WTC11 (cell line): ENCODE measurements around the gene RHOH. TPM values are rescaled to one million over a fixed set of nuclear protein-coding genes. Genes with fewer than 3 reads are reported as not detected.

Experiments used
- ATAC-seq: fragments of 200-7000 bp; cut with Tn5 transposase; 2 replicates; pipeline ENCODE4 v1.10.0; 2021; ENCODE audit warnings: mild to moderate bottlenecking, moderate library complexity
- CTCF ChIA-PET: fragments of 300-600 bp; sonication (Branson Sonifier 250); formaldehyde crosslinking; loops from one replicate; lab custom pipeline; 2021; ENCODE audit warnings: antibody characterized with exemption; lab: Charles Lee
- POLR2A ChIA-PET: fragments of 350-600 bp; sonication (Branson Sonifier 250); formaldehyde crosslinking; loops from one replicate; lab custom pipeline; 2021; ENCODE audit warnings: antibody characterized with exemption; lab: Charles Lee
- DNase-seq: peaks from one replicate; pipeline ENCODE4 v3.0.0; 2021; ENCODE audit warnings: low spot score
- H3K27ac Mint-ChIP-seq: 2 replicates; pipeline ENCODE4 v1.8.0; 2021; ENCODE audit warnings: mixed read lengths
- H3K27me3 Mint-ChIP-seq: 2 replicates; pipeline ENCODE4 v1.8.0; 2021; ENCODE audit warnings: low read depth, mild to moderate bottlenecking, moderate library complexity, mixed read lengths
- H3K36me3 Mint-ChIP-seq: 2 replicates; pipeline ENCODE4 v1.8.0; 2021; ENCODE audit warnings: mixed read lengths
- H3K4me1 Mint-ChIP-seq: 2 replicates; pipeline ENCODE4 v1.8.0; 2022; ENCODE audit warnings: mixed read lengths
- H3K4me3 Mint-ChIP-seq: 2 replicates; pipeline ENCODE4 v1.8.0; 2021; ENCODE audit warnings: mild to moderate bottlenecking, moderate library complexity, mixed read lengths
- H3K9me3 Mint-ChIP-seq: 2 replicates; pipeline ENCODE4 v1.8.0; 2021; ENCODE audit warnings: mixed read lengths
- ARID4B ChIP-seq: sonication (generic); formaldehyde crosslinking; IDR thresholded peaks from 2 replicates; pipeline ENCODE4 v1.8.0; 2023; ENCODE audit warnings: missing genetic modification reagents, mild to moderate bottlenecking, borderline replicate concordance
- CDX4 ChIP-seq: fragments of 250-450 bp; sonication (Bioruptor Pico); IDR thresholded peaks from 2 replicates; pipeline ENCODE4 v1.9.0; 2021; ENCODE audit warnings: moderate library complexity, mild to moderate bottlenecking, inconsistent platforms, borderline replicate concordance
- CREB1 ChIP-seq: sonication (generic); formaldehyde crosslinking; IDR thresholded peaks from 2 replicates; pipeline ENCODE4 v1.8.0; 2023; ENCODE audit warnings: mild to moderate bottlenecking, missing genetic modification reagents
- E2F5 ChIP-seq: sonication (generic); formaldehyde crosslinking; IDR thresholded peaks from 2 replicates; pipeline ENCODE4 v1.8.1; 2022; ENCODE audit warnings: mild to moderate bottlenecking, moderate library complexity, missing genetic modification reagents
- ERG ChIP-seq: fragments of 250-450 bp; sonication (Bioruptor Pico); IDR thresholded peaks from 2 replicates; pipeline ENCODE4 v1.8.0; 2021; ENCODE audit warnings: mild to moderate bottlenecking
- FOXK1 ChIP-seq: sonication (generic); formaldehyde crosslinking; IDR thresholded peaks from 2 replicates; pipeline ENCODE4 v1.8.0; 2022; ENCODE audit warnings: mild to moderate bottlenecking, moderate library complexity, missing genetic modification reagents
- JAZF1 ChIP-seq: fragments of 250-450 bp; sonication (Bioruptor Pico); IDR thresholded peaks from 2 replicates; pipeline ENCODE4 v1.9.0; 2021; ENCODE audit warnings: moderate library complexity, mild to moderate bottlenecking, inconsistent platforms
- JUN ChIP-seq: sonication (generic); formaldehyde crosslinking; IDR thresholded peaks from 2 replicates; pipeline ENCODE4 v1.8.0; 2023; ENCODE audit warnings: mild to moderate bottlenecking, missing genetic modification reagents
- MLX ChIP-seq: sonication (generic); formaldehyde crosslinking; IDR thresholded peaks from 2 replicates; pipeline ENCODE4 v1.8.1; 2023; ENCODE audit warnings: mild to moderate bottlenecking, missing genetic modification reagents, moderate library complexity
- NFATC4 ChIP-seq: fragments of 250-450 bp; sonication (Bioruptor Pico); IDR thresholded peaks from 2 replicates; pipeline ENCODE4 v1.9.0; 2021; ENCODE audit warnings: mild to moderate bottlenecking
- NR1H2 ChIP-seq: sonication (generic); formaldehyde crosslinking; IDR thresholded peaks from 2 replicates; pipeline ENCODE4 v1.9.0; 2021; ENCODE audit warnings: mild to moderate bottlenecking, moderate library complexity, missing genetic modification reagents
- SOX15 ChIP-seq: fragments of 250-450 bp; sonication (Bioruptor Pico); IDR thresholded peaks from 2 replicates; pipeline ENCODE4 v1.9.0; 2021; ENCODE audit warnings: mild to moderate bottlenecking
- TCF7 ChIP-seq: sonication (generic); formaldehyde crosslinking; IDR thresholded peaks from 2 replicates; pipeline ENCODE4 v1.8.0; 2022; ENCODE audit warnings: mild to moderate bottlenecking, low read depth, missing genetic modification reagents, moderate library complexity
- TEAD4 ChIP-seq: sonication (generic); formaldehyde crosslinking; IDR thresholded peaks from 2 replicates; pipeline ENCODE4 v1.8.0; 2022; ENCODE audit warnings: mild to moderate bottlenecking, missing genetic modification reagents
- ZBTB21 ChIP-seq: sonication (generic); formaldehyde crosslinking; IDR thresholded peaks from 2 replicates; pipeline ENCODE4 v1.8.1; 2023; ENCODE audit warnings: mild to moderate bottlenecking, missing genetic modification reagents, borderline replicate concordance
- ZNF219 ChIP-seq: sonication (generic); formaldehyde crosslinking; IDR thresholded peaks from 2 replicates; pipeline ENCODE4 v1.8.0; 2023; ENCODE audit warnings: missing genetic modification reagents, mild to moderate bottlenecking, borderline replicate concordance
- ZNF396 ChIP-seq: fragments of 250-450 bp; sonication (Bioruptor Pico); IDR thresholded peaks from 2 replicates; pipeline ENCODE4 v1.8.0; 2021; ENCODE audit warnings: mild to moderate bottlenecking, moderate library complexity, borderline replicate concordance
- total RNA-seq: library from RNA; stranded (reverse); gene quantifications from 3 replicates; pipeline ENCODE4 v1.2.3, GENCODE V29; 2021
- TF ChIP-seq, protein P1 (sequence below): sonication (generic); formaldehyde crosslinking; conservative IDR thresholded peaks from 2 replicates; pipeline ENCODE4 v1.8.1; 2022; ENCODE audit warnings: mild to moderate bottlenecking, missing genetic modification reagents
- TF ChIP-seq, protein P2 (sequence below): sonication (generic); formaldehyde crosslinking; IDR thresholded peaks from 2 replicates; pipeline ENCODE4 v1.8.1; 2023; ENCODE audit warnings: mild to moderate bottlenecking, moderate library complexity, missing genetic modification reagents
- TF ChIP-seq, protein P3 (sequence below): sonication (generic); formaldehyde crosslinking; IDR thresholded peaks from 2 replicates; pipeline ENCODE4 v1.8.0; 2022; ENCODE audit warnings: mild to moderate bottlenecking, missing genetic modification reagents
- TF ChIP-seq, protein P4 (sequence below): sonication (generic); formaldehyde crosslinking; IDR thresholded peaks from 2 replicates; pipeline ENCODE4 v1.8.1; 2022; ENCODE audit warnings: missing genetic modification reagents, borderline replicate concordance

RHOH gene
- total RNA-seq, 1 experiment from 2014 or later: 8.7 TPM

DNA sequence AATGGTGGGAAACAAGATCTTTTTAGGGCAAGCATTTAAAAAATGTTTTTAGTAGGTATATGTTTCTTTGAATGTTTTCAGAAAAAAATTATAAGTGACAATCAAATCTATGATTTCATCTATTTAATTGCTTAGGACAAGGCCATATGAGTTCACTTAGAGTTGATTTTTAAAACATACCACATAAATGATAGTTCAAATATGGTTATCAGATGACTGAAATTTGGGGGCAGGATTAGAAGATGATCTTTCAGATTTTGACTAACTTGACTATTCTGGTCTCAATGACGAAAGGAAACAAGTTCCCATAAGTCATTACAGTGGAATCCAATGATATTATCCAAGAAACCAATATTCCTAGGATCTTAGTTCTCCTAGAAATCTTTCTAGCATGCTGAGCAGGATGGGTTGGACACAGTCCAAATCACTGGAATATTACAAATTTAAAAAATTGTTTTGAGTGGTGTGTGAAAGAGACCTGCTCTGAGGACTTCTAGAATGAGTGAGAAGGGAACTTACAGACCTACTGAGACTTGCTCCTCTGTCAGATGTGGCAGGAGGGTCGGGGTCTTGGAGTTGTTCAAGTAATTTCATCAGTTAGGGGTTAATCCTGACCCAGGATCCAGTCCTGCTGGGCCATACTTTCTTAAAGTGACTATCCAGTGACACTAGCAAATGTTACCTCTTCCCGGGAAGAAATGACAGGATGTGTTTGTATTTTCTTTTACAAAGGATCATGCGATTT lies 20.0 kb downstream of the RHOH start:
- Mint-ChIP-seq H3K4me3 (no peak overlapping the region), H3K4me1 (peaks cover 18% of the 10 kb centered on the region), H3K27ac (no peak overlapping the region), H3K9me3 (peaks cover 5% of the 10 kb centered on the region), H3K27me3 (no peaks in the 10 kb centered on the region), H3K36me3 (peaks cover 6% of the 10 kb centered on the region)
- no peak for ATAC-seq
- ChIA-PET CTCF (interaction anchor here (0.7 kb wide), 1 partner anchor 26 kb away, joined by 4 read pairs; no protein-coding TSS in a partner anchor), POLR2A (no interaction called here)
- no peak for DNase-seq
- TF ChIP-seq JAZF1 (CRISPR knock-in tag) (no peak), TCF7 (CRISPR knock-in tag) (no peak), MLX (no peak), FOXK1 (CRISPR knock-in tag) (no peak), CDX4 (CRISPR knock-in tag) (no peak), CREB1 (no peak), E2F5 (no peak), ARID4B (CRISPR knock-in tag) (no peak), ZBTB21 (CRISPR knock-in tag) (no peak)
- TF ChIP-seq, protein P1, sequence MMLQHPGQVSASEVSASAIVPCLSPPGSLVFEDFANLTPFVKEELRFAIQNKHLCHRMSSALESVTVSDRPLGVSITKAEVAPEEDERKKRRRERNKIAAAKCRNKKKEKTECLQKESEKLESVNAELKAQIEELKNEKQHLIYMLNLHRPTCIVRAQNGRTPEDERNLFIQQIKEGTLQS: no peak
- TF ChIP-seq, protein P2, sequence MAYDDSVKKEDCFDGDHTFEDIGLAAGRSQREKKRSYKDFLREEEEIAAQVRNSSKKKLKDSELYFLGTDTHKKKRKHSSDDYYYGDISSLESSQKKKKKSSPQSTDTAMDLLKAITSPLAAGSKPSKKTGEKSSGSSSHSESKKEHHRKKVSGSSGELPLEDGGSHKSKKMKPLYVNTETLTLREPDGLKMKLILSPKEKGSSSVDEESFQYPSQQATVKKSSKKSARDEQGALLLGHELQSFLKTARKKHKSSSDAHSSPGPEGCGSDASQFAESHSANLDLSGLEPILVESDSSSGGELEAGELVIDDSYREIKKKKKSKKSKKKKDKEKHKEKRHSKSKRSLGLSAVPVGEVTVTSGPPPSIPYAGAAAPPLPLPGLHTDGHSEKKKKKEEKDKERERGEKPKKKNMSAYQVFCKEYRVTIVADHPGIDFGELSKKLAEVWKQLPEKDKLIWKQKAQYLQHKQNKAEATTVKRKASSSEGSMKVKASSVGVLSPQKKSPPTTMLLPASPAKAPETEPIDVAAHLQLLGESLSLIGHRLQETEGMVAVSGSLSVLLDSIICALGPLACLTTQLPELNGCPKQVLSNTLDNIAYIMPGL: no peak
- TF ChIP-seq, protein P3, sequence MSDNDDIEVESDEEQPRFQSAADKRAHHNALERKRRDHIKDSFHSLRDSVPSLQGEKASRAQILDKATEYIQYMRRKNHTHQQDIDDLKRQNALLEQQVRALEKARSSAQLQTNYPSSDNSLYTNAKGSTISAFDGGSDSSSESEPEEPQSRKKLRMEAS (CRISPR knock-in tag): no peak

GRCh38 chr4:40221744-40222143 lies 24.9 kb downstream of the RHOH start:
- peaks cover 12% of the 10 kb centered on the region for H3K36me3 Mint-ChIP-seq
- ATAC-seq (no peak), DNase-seq (no peak)
- no peak overlapping the region for H3K27ac Mint-ChIP-seq
- no peaks in the 10 kb centered on the region for H3K27me3 Mint-ChIP-seq
- CTCF ChIA-PET: no interaction called here
- peaks cover 2% of the 10 kb centered on the region; the same call in 1 of the 2 replicates for H3K4me1 Mint-ChIP-seq
- H3K4me3 Mint-ChIP-seq: no peak overlapping the region
- POLR2A ChIA-PET: no interaction called here
- H3K9me3 Mint-ChIP-seq: peaks cover 18% of the 10 kb centered on the region
- no peak for TF ChIP-seq JUN (CRISPR knock-in tag)
- TF ChIP-seq ZNF219 (CRISPR knock-in tag): no peak
- TF ChIP-seq NFATC4 (CRISPR knock-in tag): no peak
- TF ChIP-seq JAZF1 (CRISPR knock-in tag): no peak
- no peak for TF ChIP-seq TEAD4 (CRISPR knock-in tag)
- no peak for TF ChIP-seq ERG (CRISPR knock-in tag)
- TF ChIP-seq NR1H2 (CRISPR knock-in tag): no peak
- TF ChIP-seq SOX15 (CRISPR knock-in tag): no peak
- no peak for TF ChIP-seq ZNF396
- TF ChIP-seq TCF7 (CRISPR knock-in tag): no peak
- TF ChIP-seq, protein P4, sequence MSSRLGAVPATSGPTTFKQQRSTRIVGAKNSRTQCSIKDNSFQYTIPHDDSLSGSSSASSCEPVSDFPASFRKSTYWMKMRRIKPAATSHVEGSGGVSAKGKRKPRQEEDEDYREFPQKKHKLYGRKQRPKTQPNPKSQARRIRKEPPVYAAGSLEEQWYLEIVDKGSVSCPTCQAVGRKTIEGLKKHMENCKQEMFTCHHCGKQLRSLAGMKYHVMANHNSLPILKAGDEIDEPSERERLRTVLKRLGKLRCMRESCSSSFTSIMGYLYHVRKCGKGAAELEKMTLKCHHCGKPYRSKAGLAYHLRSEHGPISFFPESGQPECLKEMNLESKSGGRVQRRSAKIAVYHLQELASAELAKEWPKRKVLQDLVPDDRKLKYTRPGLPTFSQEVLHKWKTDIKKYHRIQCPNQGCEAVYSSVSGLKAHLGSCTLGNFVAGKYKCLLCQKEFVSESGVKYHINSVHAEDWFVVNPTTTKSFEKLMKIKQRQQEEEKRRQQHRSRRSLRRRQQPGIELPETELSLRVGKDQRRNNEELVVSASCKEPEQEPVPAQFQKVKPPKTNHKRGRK (CRISPR knock-in tag): no peak
- no peak for TF ChIP-seq FOXK1 (CRISPR knock-in tag)
